Stomach smooth muscle (tissue), 2 donors: ENCODE measurements around the gene CNNM2.
"Not testable (repeated sequence)": the region's sequence is repeated elsewhere in the genome, so short reads cannot be mapped to it uniquely, and the experiment has no call there.

Experiments used
- H3K27ac ChIP-seq: one replicate; pipeline ENCODE4 v1.7.0; 2013; ENCODE audit warnings: mild to moderate bottlenecking, low read length, inconsistent platforms
- H3K27me3 ChIP-seq, 2 donors: one replicate each; pipeline ENCODE4 v1.7.0; 2013; ENCODE audit warnings: low read length in 2 of 2; ENCODE audit not compliant: insufficient read depth in 2 of 2, control insufficient read depth in 1 of 2
- H3K36me3 ChIP-seq, 2 donors: one replicate each; pipeline ENCODE4 v1.7.0; 2013; ENCODE audit warnings: low read length in 2 of 2; ENCODE audit not compliant: control insufficient read depth in 2 of 2, insufficient read depth in 2 of 2
- H3K4me1 ChIP-seq: one replicate; pipeline ENCODE4 v1.7.0; 2013; ENCODE audit warnings: low read length; ENCODE audit not compliant: control insufficient read depth, insufficient read depth
- H3K4me3 ChIP-seq, 2 donors: one replicate each; pipeline ENCODE4 v1.7.0; 2013; ENCODE audit warnings: low read length in 2 of 2
- H3K9ac ChIP-seq, 2 donors: one replicate each; pipeline ENCODE4 v1.7.0; 2013; ENCODE audit warnings: low read length in 2 of 2, mild to moderate bottlenecking in 1 of 2
- H3K9me3 ChIP-seq, 2 donors: one replicate each; pipeline ENCODE4 v1.7.0; 2013; ENCODE audit warnings: low read length in 2 of 2; ENCODE audit not compliant: control insufficient read depth in 2 of 2
- donor health status: healthy.
- donor health status: Pancreatic carcinoma.

The CNNM2 gene

GRCh38 chr10:102948176-102948575 is 30.1 kb downstream of the CNNM2 start:
- Histone ChIP-seq H3K27ac (no peak overlapping the region), H3K27me3 (no peaks in the 10 kb centered on the region), H3K36me3 (no peaks in the 10 kb centered on the region), H3K4me3 (no peak overlapping the region), H3K9ac (no peak overlapping the region), H3K4me1 (no peaks in the 10 kb centered on the region), H3K9me3 (no peaks in the 10 kb centered on the region)

- H3K36me3 ChIP-seq, result no peaks in the 10 kb centered on the region
- H3K9me3 ChIP-seq, result no peaks in the 10 kb centered on the region
- H3K27me3 ChIP-seq, result no peaks in the 10 kb centered on the region
- no peak overlapping the region for H3K27ac ChIP-seq
- no peak overlapping the region for H3K9ac ChIP-seq
- no peak overlapping the region for H3K4me3 ChIP-seq
- H3K4me1 ChIP-seq, result no peaks in the 10 kb centered on the region
Observed at GRCh38 chr10:102948786-102949185, 30.7 kb downstream of the CNNM2 start.

GRCh38 chr10:102949916-102950315 is 31.8 kb downstream of the CNNM2 start:
- Histone ChIP-seq H3K36me3 (no peaks in the 10 kb centered on the region), H3K27ac (no peak overlapping the region), H3K9ac (no peak overlapping the region), H3K4me1 (no peaks in the 10 kb centered on the region), H3K4me3 (no peak overlapping the region), H3K9me3 (no peaks in the 10 kb centered on the region), H3K27me3 (no peaks in the 10 kb centered on the region)

GRCh38 chr10:102951316-102951715 is 33.2 kb downstream of the CNNM2 start:
- H3K4me1 ChIP-seq, result no peaks in the 10 kb centered on the region
- H3K27me3 ChIP-seq, result no peaks in the 10 kb centered on the region
- H3K36me3 ChIP-seq, result no peaks in the 10 kb centered on the region
- no peak overlapping the region for H3K4me3 ChIP-seq
- no peaks in the 10 kb centered on the region for H3K9me3 ChIP-seq
- H3K27ac ChIP-seq, result no peak overlapping the region
- no peak overlapping the region for H3K9ac ChIP-seq

GRCh38 chr10:102959360-102959759 is 41.3 kb downstream of the CNNM2 start:
- Histone ChIP-seq H3K4me1 (no peaks in the 10 kb centered on the region), H3K9me3 (no peaks in the 10 kb centered on the region), H3K36me3 (no peaks in the 10 kb centered on the region), H3K27me3 (no peaks in the 10 kb centered on the region), H3K27ac (no peak overlapping the region), H3K9ac (no peak overlapping the region), H3K4me3 (no peak overlapping the region)

GRCh38 chr10:102960157-102960556 is 42.1 kb downstream of the CNNM2 start:
- Histone ChIP-seq H3K36me3 (no peaks in the 10 kb centered on the region), H3K27ac (no peak overlapping the region), H3K4me3 (no peak overlapping the region), H3K4me1 (no peaks in the 10 kb centered on the region), H3K27me3 (no peaks in the 10 kb centered on the region), H3K9ac (no peak overlapping the region), H3K9me3 (no peaks in the 10 kb centered on the region)

- Histone ChIP-seq H3K27ac (no peak overlapping the region), H3K27me3 (no peaks in the 10 kb centered on the region), H3K36me3 (no peaks in the 10 kb centered on the region), H3K9me3 (no peaks in the 10 kb centered on the region), H3K4me3 (no peak overlapping the region), H3K4me1 (no peaks in the 10 kb centered on the region), H3K9ac (no peak overlapping the region)
Observed at GRCh38 chr10:102962267-102962666, 44.2 kb downstream of the CNNM2 start.

- H3K4me1 ChIP-seq, result no peaks in the 10 kb centered on the region
- no peak overlapping the region for H3K27ac ChIP-seq
- no peaks in the 10 kb centered on the region for H3K36me3 ChIP-seq
- no peak overlapping the region for H3K4me3 ChIP-seq
- no peaks in the 10 kb centered on the region for H3K9me3 ChIP-seq
- H3K27me3 ChIP-seq, result no peaks in the 10 kb centered on the region
- H3K9ac ChIP-seq, result no peak overlapping the region
Observed at GRCh38 chr10:102962951-102963755, 45.1 kb downstream of the CNNM2 start.

- H3K27ac ChIP-seq, result no peak overlapping the region
- no peaks in the 10 kb centered on the region for H3K9me3 ChIP-seq
- no peak overlapping the region for H3K4me3 ChIP-seq
- H3K36me3 ChIP-seq, result no peaks in the 10 kb centered on the region
- H3K27me3 ChIP-seq, result no peaks in the 10 kb centered on the region
- H3K9ac ChIP-seq, result no peak overlapping the region
- no peaks in the 10 kb centered on the region for H3K4me1 ChIP-seq
Observed at GRCh38 chr10:102963756-102964025, 45.6 kb downstream of the CNNM2 start.

GRCh38 chr10:102964064-102964463 is 46.0 kb downstream of the CNNM2 start:
- not testable (repeated sequence) for H3K36me3 ChIP-seq, H3K9ac ChIP-seq, H3K4me1 ChIP-seq, H3K4me3 ChIP-seq, H3K27me3 ChIP-seq, H3K27ac ChIP-seq, H3K9me3 ChIP-seq

- Histone ChIP-seq H3K9me3 (no peaks in the 10 kb centered on the region), H3K4me1 (no peaks in the 10 kb centered on the region), H3K36me3 (no peaks in the 10 kb centered on the region), H3K9ac (no peak overlapping the region), H3K4me3 (no peak overlapping the region), H3K27ac (no peak overlapping the region), H3K27me3 (no peaks in the 10 kb centered on the region)
Observed at GRCh38 chr10:102964713-102965112, 46.6 kb downstream of the CNNM2 start.
